Measurements from ENCODE around the gene CCDC106. TPM values are rescaled to one million over a fixed set of nuclear protein-coding genes. Genes with fewer than 3 reads are reported as not detected.

CCDC106 gene
- total RNA-seq, 1 experiment from 2014 or later: 19.9 TPM

DNA sequence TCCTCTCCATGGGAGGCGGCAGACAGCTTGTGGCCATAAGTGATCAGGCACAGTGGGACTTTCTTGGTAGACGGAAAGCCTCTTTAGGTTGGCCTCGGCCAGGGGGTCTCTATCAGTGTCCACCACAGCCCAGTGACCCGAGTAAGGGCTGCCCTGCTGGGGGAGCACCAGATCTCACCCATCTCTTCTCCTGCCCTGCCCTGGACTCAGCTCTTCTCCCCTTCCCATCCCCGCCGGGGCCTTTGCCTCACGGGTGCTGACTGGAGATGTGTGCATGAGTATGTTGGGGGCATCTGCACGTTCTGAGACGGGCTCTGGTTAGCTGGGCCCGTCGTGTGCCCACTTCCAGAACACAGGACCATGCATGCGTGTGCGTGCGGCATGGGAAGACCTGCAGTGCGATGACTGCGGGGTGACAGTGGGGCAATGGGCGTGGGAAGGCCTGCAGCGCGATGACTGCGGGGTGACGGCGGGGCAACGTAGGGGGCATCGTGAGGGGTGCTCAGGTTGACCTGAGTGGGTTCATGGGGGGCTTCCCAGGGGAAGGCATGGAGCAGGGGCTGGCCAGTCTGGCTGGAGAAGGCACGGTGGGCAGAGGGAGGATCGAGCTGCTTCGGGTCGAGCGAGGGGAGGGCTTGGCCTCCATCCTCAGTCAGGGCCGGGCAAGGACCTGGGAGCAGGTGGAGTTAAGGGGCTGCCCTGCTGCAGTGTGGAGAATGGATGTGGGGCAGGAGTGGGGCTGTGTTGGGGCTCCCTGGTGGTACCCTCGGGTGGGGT is 42.9 kb downstream of the CCDC106 start:
- no CpG with 5 or more reads among the region's 31 CpGs for WGBS (ENCODE audit: extremely low coverage, insufficient read length, low lambda C conversion rate)
- no peak overlapping the region for H3K27ac ChIP-seq (ENCODE audit: insufficient read length, low read depth, low read length)
- H2BK5ac ChIP-seq (ENCODE audit: insufficient read length, low read length): no peak overlapping the region
- Mint-ChIP-seq H3K27me3 (ENCODE audit: low read depth) (no peaks in the 10 kb centered on the region), H3K27ac (no peak overlapping the region; a peak in 1 of 7 replicates), H3K9me3 (no peaks in the 10 kb centered on the region; a peak in 1 of 5 replicates), H3K4me1 (no peaks in the 10 kb centered on the region), H3K36me3 (ENCODE audit: insufficient read depth in 1 of 3, low read depth in 3 of 3) (peaks cover 26 to 63% (median 53%) of the 10 kb centered on the region in 3 experiments; a peak in 6 of 7 replicates), H3K4me3 (no peak overlapping the region)
- no peak overlapping the region for H3K4me2 ChIP-seq (ENCODE audit: insufficient read depth, insufficient read length, low read length)
- H2BK120ac ChIP-seq (ENCODE audit: low read depth, low read length, poor library complexity, severe bottlenecking): no peak overlapping the region
- no peaks in the 10 kb centered on the region for H3K9me3 ChIP-seq (ENCODE audit: control insufficient read depth, low read depth, low read length)
- H4K91ac ChIP-seq (ENCODE audit: insufficient read length, low read depth, low read length): no peak overlapping the region
- H2AK5ac ChIP-seq (ENCODE audit: insufficient read length, low read length): no peak overlapping the region
- no peaks in the 10 kb centered on the region for H3K79me2 ChIP-seq (ENCODE audit: insufficient read depth, low read length)
- H4K8ac ChIP-seq (replicated peaks; ENCODE audit: insufficient read length, low read depth, low read length): no peak overlapping the region
- H2BK15ac ChIP-seq (ENCODE audit: low read depth, low read length): no peak overlapping the region
- H3K14ac ChIP-seq (ENCODE audit: insufficient read depth, low read length): no peak overlapping the region; the same call in 1 of the 2 replicates
- no peak overlapping the region for H2BK20ac ChIP-seq (ENCODE audit: low read depth, low read length, poor library complexity, severe bottlenecking)
- H3K18ac ChIP-seq (ENCODE audit: insufficient read length, low read depth, low read length): no peak overlapping the region
- H4K5ac ChIP-seq (ENCODE audit: insufficient read length, low read depth, low read length): no peak overlapping the region
- no peak for TF ChIP-seq CTCF (conservative IDR thresholded peaks at IDR 0.05)
- no peak overlapping the region for H3K4ac ChIP-seq (ENCODE audit: low read depth, low read length)
- no peaks in the 10 kb centered on the region for H3K79me1 ChIP-seq (ENCODE audit: insufficient read depth, low read depth, low read length, poor library complexity, severe bottlenecking)
- no peak overlapping the region for H3T11ph ChIP-seq (ENCODE audit: low read length)
- no peak overlapping the region for H3K56ac ChIP-seq (ENCODE audit: insufficient read length, low read depth, low read length)
- H3K27me3 ChIP-seq (ENCODE audit: insufficient read depth, low read length): no peaks in the 10 kb centered on the region
- H4K20me1 ChIP-seq (ENCODE audit: control insufficient read depth, insufficient read depth, insufficient read length): no peaks in the 10 kb centered on the region
- H3K9ac ChIP-seq (ENCODE audit: extremely low read depth, insufficient read length, low read length): no peak overlapping the region
- no peak overlapping the region for H2BK12ac ChIP-seq (ENCODE audit: insufficient read length, low read depth, low read length)
- no peaks in the 10 kb centered on the region for H3K4me1 ChIP-seq (ENCODE audit: insufficient read depth, low read length)
- H2AFZ ChIP-seq (ENCODE audit: low read length): no peak overlapping the region
- no peak for DNase-seq
- H3K23me2 ChIP-seq (ENCODE audit: insufficient read length, low read depth, low read length, poor library complexity, severe bottlenecking): no peaks in the 10 kb centered on the region
- H3K23ac ChIP-seq (ENCODE audit: insufficient read length, low read depth, low read length): no peak overlapping the region

Data from H9 (cell line).